ENCODE measurements around the gene TRMT112.

The TRMT112 gene

GRCh38 chr11:64268025-64268892, 49.1 kb downstream of the TRMT112 start:
- DNase-seq, result no peak

GRCh38 chr11:64267207-64267945, 50.0 kb downstream of the TRMT112 start:
- DNase-seq, result no peak

Measured in CD4-positive, alpha-beta T cell treated with Interferon alpha-2 for 1 hour (primary cell).